ENCODE measurements around the gene ETHE1.
"Not testable (repeated sequence)": the region's sequence is repeated elsewhere in the genome, so short reads cannot be mapped to it uniquely, and the experiment has no call there.

The ETHE1 gene

DNA sequence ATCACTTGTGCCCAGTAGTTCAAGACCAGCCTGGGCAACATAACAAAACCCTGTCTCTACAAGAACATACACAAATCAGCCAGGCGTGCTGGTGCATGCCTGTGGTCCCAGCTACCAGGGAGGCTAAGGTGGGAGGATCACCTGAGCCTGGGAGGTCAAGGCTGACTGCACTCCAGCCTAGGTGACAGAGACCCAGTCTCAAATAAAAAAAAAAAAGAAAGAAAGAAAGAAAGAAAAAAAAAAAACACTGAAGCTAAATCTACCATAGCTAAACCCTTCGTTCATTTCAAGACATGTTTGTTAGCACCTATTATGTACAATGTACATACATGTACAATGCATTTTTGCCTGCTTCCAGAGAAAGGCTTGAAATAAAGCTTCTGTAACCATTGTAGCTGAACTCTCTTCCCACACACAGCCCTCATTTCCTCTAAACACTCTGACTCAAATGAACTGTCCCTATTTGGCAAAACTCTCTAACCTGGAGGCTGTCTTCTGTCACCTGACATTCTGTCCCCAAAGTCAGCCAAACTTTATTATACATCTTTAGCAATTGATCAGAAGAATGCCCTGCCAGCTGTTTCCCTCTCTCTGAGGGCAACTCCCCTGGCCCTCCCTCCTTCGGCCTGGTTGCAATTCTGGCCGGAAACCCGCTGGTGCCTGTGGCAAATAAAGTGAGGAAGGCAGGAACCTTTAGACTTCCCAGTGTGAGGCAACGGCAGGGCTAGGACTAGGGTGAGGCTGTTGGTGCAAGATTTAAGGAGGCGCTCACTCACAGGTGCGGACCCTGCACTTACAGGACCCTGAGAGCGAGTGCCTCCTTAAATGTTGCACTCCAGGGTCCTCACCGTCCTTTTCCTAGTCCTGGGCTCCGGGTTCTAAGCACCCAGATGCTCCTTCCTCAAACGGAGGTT lies 1.8 kb downstream of the ETHE1 start:
- DNase-seq (ENCODE audit: low read depth in 2 of 2), result no peak

DNA sequence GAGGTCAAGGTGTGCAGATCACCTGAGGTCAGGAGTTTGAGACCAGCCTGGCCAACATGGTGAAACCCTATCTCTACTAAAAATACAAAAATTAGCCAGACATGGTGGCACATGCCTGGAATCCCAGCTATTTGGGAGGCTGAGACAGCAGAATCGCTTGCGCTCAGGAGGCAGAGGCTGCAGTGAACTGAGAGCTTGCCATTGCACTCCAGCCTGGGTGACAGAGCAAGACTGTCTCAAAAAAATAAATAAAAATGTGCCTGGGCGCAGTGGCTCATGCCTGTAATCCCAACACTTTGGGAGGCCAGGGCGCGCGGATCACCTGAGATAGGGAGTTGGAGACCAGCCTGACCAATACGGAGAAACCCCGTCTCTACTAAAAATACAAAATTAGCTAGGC lies 3.3 kb downstream of the ETHE1 start:
- not testable (repeated sequence) for DNase-seq (ENCODE audit: low read depth in 2 of 2)

DNA sequence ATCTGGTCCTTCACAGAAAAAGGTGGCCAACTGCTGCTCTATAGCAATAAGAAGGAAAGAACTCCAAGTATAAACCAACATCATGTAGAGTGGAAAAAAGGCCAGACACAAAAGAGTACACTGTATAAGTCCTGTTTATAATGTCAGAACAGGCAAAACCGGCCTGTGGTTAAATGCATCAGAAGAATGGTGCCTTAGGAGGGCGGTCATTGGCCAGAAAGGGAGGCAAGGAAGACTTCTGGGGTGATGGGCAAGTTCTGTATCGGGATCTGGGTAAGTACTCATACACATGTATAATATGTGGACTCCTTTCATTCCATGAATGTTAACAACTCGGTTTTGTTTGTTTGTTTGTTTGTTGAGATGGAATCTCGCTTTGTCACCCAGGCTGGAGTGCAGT lies 4.1 kb downstream of the ETHE1 start:
- DNase-seq (ENCODE audit: low read depth in 2 of 2), result no peak

DNA sequence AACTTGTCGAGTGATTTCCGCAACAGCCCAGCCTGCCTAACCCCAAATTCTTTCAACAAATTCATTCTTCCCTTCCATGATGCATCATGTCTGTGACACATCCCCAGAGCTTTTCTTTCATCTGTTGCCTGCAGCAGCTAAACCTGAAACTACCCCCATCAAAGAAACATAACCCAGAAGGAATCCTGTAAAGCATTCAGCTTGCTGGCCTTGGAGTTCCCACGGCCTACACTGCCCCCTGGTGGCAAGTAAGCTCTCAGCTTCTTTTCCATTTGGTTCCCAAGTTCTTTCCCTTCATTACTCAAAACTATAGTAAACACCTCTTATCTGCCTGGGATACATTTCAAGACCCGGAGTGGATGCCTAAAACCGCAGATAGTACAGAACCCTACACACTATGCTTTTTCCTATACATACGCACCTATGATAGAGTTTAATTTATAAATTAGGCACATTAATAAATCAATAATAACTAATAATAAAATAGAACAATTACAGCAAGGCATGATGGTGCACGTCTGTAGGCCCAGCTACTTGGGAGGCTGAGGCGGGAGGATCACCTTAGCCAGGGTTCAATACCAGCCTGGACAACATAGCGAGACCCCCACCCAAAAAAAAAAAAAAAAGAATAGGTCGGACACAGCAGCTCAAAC lies 7.4 kb downstream of the ETHE1 start:
- DNase-seq (ENCODE audit: low read depth in 2 of 2), result peak in 1 of 2 donors; percentile 66

DNA sequence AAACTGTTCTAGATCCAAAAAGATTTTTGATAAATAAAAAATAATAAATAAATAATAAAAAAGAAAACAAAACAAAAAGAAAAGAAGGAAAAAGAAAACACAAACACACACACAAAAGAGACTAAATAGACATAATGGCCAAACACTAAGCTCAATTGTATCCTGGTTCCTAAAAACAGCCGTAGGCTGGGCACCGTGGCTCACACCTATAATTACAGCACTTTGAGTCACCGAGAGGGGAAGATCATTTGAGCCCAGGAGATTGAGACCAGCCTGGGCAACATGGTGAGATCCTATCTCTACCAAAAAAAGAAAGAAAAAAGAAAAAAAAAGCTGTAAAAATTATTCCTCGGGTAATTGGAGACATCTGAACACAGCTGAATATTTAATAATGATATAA lies 8.9 kb downstream of the ETHE1 start:
- no peak for DNase-seq (ENCODE audit: low read depth in 2 of 2)

DNA sequence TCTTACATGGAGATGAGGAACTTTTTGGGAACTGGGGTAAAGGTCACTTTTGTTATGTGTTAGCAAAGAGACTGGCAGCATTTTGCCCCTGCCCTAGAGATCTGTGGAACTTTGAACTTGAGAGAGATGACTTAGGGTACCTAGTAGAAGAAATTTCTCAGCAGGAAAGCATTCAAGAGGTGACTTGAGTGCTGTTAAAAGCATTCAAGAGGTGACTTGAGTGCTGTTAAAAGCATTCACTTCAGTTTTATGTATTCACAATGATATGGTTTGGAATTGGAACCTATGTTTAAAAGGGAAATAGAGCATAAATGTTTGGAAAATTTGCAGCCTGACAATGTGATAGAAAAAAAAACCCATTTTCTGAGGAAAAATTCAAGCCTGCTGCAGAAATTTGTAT lies 14.6 kb downstream of the ETHE1 start:
- DNase-seq (ENCODE audit: low read depth in 2 of 2), result not testable (repeated sequence)

DNA sequence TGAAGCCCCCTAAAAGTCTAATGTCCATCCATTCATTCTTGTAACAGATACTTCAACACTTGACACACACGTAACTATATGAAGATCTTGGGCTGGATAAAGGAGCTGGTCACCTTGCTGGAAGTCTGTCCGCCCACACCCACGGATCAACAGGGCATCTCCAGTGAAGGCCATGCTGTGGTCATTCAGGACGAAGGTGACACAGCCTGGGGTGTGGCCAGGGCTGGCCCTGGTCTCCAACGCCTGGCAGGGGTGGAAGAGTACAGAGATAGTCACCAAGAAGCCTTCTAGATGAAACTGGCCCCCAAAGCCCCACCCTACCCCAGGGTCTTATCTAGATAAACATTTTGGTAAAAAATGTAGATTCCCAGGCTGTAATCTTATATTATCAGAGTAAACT lies 15.7 kb downstream of the ETHE1 start:
- no peak for DNase-seq (ENCODE audit: low read depth in 2 of 2)

DNA sequence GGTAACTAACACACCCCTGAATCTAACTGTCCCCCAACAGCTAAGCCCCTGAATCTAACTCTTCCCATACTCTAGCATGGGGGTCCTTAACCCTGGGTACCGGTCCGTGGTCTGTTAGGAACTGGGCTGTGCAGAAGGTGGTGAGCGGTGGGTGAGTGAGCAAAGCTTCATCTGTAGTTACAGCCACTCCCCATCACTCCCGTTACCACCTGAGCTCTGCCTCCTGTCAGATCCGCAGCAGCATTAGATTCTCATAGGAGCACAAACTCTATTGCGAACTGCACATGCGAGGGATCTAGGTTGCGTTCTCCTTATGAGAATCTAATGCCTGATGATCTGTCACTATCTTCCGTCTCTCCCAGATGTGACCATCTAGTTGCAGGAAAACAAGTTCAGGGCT lies 16.3 kb downstream of the ETHE1 start:
- no peak for DNase-seq (ENCODE audit: low read depth in 2 of 2)

DNA sequence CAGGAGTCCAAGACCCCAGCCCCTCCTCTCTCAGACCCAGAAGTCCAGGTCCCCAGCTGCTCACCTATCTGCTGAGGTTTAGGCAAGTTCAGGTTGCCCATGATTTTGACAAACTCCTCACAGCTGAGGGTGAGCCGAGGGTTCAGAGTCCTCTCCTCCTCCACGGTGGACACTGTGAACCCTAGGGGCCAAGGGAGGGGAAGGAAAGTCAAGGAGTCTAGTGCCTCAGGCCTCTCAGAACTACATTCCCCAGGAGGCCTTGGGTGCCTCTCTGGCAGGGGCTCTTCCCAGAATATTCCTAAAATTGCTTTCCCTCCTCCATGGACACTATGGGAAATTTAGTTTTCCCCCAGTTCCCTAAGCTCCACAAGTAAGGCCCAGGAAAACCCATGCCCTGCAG lies 19.1 kb downstream of the ETHE1 start:
- DNase-seq (ENCODE audit: low read depth in 2 of 2), result no peak

DNA sequence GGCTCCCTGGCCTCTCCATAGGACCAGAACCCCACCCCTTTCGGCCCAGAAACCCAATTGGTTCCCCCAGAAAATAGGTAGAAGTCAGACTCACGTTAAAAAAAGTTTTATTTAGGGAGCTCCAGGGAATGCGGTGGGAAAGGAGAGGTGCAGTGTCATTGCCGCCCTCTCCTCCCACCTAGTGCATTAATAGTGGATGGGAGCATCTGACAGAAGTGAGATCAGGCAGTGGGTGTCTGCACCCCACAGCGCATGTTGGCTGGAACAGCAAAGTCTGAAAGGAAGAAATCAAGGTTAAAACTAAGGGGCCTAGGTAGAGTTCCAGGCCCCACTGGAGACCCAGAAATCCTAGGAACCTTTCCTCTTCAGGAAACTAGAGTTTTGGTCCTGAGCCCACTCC lies 20.4 kb downstream of the ETHE1 start:
- DNase-seq (ENCODE audit: low read depth in 2 of 2), result no peak

DNA sequence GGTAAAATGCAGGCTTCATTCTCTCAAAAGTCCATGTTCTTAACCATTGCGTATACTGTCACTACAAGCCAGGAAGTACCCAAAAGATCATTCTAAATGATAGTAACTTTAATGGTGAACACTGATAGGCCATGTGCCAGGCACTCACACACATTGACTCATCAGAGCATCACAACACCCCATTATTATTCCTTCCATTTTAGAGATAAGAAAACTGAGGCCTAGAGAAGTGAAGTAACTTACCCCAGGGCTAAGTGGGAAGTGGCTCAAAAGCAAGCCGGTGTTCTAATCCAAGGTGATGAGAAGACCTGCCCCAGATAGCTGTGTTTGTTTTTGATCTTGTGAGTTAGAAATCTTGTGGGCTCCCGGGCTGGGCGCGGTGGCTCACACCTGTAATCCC lies 21.1 kb downstream of the ETHE1 start:
- DNase-seq (ENCODE audit: low read depth in 2 of 2), result no peak

DNA sequence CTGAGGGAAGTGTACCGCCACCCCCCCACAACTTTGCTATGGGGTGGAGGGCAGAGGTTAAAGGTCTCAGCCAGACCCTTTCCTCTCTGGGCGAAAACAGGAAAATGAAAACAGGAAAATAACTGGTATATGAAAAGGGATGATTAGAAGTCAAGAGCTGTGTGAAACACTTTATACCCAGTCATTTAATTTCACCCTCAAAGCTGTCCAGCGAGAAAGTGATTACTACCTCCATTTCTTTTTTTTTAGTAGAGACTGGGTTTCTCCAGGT lies 21.9 kb downstream of the ETHE1 start:
- no peak for DNase-seq (ENCODE audit: low read depth in 2 of 2)

DNA sequence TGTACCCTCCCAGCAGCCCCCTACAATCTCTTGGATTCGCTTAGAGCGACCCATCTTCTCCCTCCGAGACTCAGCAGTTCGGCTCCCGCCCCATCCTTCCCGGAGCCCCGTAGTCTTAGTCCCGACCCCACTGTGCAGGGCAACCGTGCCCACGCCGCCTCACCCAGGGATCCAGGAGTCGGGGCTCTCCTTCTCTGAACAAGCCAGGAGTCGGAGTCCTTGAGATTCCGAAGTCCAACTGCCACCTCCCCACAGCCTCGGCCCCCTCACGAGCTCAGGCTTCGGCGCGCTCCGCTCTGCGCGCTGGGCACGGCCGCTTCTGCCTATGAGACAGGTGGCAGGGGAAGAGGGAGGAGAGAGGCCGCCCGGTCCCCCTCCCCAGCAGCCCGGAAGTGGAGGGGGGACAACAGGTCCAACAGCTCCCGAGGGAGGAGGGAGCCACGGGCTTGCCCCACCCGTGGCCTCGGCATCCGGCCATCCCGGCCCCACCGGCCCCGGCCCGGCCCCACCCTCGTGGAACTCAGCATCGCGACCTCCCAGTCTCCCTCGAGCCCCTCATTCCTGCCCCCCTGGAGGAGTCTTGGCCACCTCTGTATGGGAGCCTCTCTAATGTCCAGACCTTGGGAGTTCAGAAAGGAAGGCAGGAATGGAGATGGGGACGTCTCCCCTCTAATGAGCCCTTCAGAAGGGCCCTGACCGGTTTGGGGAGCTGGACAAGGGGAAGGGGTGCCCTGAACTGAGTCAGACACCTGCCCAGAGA lies 22.4 kb downstream of the ETHE1 start, which contains the start of gene PHLDB3:
PHLDB3 (minus strand) TSS at position 321 of the 760 bp plus-strand sequence. CDS start 628 bp downstream, outside the sequence.
- DNase-seq (ENCODE audit: low read depth in 2 of 2), result no peak

DNA sequence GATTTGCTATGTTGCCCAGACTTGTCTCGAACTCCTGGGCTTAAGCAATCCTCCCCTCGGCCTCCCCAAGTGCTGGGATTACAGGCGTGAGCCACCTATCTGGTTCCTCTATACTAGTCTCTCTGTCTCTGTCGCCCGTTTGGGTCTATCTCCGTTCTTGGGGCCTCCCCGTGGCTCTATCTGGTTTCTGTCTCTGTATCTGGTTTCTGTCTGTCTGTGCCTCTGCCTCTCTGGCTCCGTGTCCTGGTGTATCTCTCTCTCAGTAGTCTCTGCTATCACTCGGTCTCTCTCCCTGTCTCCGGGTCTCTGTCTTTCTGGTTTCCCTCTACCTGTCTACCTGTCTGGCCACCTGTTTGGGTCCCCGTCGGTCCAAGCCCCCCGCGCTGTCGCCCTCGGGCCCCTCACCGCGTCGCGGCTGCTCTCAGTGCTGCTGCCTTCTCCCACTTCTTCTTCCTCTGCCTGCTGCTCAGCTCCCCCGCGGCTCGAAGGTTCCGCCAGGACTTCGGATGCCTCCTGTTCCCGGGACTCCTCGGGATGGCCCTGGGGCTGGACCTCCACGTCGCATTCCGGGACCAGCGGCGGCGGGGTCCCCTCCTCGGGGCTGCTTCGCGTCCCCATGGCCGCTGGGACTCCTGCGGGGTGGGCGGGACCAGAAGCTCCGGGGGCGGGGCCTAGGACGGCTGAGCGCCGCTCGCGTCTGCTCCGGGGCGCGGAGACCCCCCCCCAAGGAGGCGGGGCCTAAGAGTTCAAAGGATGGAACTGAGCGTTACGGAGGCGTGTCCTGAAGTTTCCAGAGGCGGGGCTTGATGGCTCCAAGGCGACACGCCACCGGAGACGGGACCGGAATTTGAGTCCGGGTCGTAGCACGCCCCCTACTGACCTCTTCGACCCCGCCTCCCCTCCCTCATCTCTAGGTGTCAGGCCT lies 23.2 kb downstream of the ETHE1 start:
- DNase-seq (ENCODE audit: low read depth in 2 of 2), result peak; percentile 97

DNA sequence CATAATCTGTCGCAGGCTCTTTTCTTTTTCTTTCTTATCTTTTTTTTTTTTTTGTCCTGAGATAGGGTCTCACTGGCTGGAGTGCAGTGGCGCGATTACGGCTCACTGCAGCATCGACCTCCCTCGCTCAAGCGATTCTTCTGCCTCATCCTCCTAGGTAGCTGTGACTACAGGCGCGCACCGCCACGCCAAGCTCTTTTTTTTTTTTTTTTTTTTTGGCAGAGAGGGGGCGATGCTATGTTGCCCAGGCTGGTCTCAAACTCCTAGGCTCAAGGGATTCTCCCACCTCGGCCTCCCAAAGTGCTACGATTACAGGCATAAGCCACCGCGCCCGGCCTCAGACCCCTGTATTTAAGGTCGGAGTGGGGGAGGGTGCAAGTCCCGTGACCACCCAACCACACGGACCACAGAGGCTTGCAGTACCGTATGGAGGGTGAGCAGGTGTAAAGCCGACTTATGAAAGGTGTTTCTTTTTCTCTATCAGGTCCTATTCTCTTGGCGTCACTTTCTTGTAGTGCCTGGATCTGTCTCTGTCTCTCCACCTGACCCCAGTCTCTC lies 24.5 kb downstream of the ETHE1 start:
- DNase-seq (ENCODE audit: low read depth in 2 of 2), result no peak

DNA sequence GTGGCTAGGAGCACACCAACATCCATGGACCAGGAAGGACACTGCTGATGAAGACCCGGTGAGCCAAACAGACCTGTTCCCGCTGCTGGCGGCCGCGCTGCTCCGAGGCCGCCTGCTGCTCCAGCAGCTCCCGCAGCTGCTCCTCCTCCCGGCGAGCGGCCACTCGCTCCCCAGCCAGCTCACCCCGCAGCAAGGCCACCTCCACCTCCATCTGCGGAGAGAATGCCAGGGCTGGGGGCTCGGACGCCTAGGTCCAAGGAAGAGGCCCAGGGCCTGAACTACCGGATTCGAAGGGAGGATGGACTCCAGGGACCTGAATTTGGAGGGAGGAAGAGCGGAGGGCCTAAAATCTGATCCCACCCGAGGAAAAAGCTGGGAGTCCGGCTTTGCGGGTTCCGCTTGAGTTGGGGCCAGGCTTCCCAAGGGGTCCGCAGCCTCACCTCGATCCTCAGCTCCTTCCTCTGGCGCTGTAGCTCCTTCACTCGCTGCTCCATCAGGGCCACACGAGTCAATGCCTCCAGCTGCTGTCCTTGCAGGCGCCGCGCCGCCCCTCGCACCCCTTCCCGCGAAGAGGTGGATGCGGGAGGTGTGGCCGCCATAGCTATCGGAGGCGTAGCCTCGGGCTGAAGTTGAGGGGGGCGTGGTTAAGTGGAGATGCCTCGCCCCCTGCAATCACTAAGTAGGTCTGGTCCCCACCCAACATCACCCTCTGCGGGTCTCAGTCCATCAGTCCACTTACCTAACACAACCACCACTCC lies 25.2 kb downstream of the ETHE1 start:
- DNase-seq (ENCODE audit: low read depth in 2 of 2), result no peak

DNA sequence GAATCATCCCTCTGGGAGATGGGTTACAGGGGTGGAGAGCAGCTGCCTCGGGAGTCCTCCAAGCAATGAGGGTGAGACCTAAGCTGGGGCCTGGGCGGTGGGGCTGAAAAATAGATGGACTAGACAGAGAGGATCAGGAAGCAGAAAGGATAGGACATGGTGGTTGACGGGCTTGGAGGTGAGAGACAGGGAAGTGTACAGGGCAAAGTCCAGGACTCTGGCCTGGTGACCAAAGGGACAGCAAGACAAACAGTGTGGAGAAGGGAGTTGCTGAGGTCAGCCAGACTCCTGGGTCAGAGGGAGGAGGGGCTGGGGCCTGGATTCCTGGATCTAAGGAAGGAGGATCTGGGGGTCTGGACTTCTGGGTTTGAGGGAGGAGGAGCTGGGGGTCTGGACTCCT lies 28.0 kb downstream of the ETHE1 start:
- DNase-seq (ENCODE audit: low read depth in 2 of 2), result no peak

DNA sequence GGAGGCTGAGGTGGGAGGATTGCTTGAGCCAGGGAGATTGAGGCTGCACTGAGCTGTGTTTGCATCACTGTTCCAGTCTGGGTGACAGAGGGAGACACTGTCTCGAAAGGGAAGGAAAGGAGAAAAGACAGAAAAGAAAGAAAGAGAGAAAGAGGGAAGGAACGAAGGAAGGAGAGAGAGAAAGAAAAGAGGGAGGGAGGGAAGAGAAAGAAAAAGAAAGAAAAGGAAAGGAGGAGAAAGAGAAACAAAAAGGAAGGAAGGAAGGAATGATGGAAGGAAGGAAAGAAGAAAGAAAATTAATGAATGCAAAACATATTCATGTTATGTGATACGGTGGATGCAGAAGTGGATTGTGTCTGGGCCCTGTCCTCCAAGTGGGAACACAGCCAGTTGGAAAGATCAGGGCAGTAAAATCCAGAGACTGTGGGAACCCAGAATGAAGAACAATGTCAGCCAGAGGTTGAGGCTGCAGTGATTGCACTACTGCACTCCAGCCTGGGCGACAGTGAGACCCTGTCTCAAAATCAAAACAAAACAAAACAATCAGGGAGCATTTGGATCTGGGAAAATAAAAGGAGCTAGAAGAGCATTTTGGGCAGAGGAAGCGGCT lies 28.7 kb downstream of the ETHE1 start:
- no peak for DNase-seq (ENCODE audit: low read depth in 2 of 2)

DNA sequence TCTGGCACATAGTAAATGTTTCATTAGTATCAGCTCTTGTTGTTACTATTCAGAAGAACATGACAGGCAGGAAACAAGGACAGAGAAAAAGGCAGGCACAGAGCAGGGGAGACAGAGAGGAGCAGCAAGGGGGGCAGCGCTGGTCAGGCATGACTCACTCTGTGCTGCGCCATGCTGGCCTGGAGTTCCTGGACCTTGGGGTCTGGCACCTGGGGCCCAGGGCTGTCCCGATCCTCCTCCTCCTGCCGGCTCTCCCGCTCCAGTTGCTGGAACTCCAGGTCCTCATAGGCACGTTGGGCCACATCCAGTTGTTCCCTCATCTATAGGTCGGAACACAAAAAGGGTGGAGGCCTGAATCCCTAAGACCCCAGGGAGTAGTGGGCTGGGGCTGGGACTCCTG lies 30.0 kb downstream of the ETHE1 start:
- no peak for DNase-seq (ENCODE audit: low read depth in 2 of 2)

DNA sequence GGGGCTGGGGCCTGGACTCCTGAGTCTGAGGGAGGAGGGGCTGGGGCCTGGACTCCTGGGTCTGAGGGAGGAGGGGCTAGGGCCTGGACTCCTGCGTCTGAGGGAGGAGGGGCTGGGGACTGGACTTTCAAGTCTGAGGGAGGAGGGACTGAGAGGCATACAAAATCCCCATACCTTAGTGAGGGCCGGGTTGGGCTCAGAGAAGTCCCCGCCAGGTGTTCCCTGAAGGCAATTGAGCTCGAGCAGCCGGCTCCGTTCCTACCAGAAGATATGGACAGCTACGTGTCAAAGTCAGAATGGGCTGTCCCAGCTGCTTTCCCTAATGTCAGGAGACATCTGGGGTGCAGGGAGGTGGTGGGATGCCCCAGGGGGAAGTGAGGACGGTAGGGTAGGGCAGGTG lies 31.9 kb downstream of the ETHE1 start:
- DNase-seq (ENCODE audit: low read depth in 2 of 2), result no peak

Measured in stimulated activated CD8-positive, alpha-beta memory T cell treated with anti-CD3 and anti-CD28 coated beads, Interleukin-15, amount 100 ng/mL, for 48 hours (primary cell).